Testis (tissue), 3 donors: ENCODE data around the gene ATP2A2. TPM values are rescaled to one million over a fixed set of nuclear protein-coding genes. Genes with fewer than 3 reads are reported as not detected.
"Not testable (repeated sequence)": the region's sequence is repeated elsewhere in the genome, so short reads cannot be mapped to it uniquely, and the experiment has no call there.

Source experiments
- DNase-seq: peaks from one replicate; pipeline ENCODE4 v3.0.0-alpha.2; 2019
- H3K27ac ChIP-seq, 2 donors: fragments of 200-600 bp; sonication (generic); one replicate each; pipeline ENCODE4 v1.5.1; 2019
- H3K27me3 ChIP-seq: fragments of 200-600 bp; sonication (generic); one replicate; pipeline ENCODE4 v1.5.1; 2019
- H3K36me3 ChIP-seq: fragments of 200-600 bp; sonication (generic); one replicate; pipeline ENCODE4 v1.5.1; 2017; ENCODE audit warnings: low read depth; ENCODE audit errors: missing control alignments
- H3K4me1 ChIP-seq: fragments of 200-600 bp; sonication (generic); one replicate; pipeline ENCODE4 v1.5.1; 2019
- H3K4me3 ChIP-seq, 2 donors: fragments of 200-600 bp; sonication (generic); one replicate each; pipeline ENCODE4 v1.5.1; 2017 to 2019
- H3K9me3 ChIP-seq: fragments of 200-600 bp; sonication (generic); one replicate; pipeline ENCODE4 v1.5.1; 2017
- CTCF ChIP-seq, 3 experiments: fragments of 450-650 bp in 2 of 3; fragments of 200-600 bp in 1 of 3; sonication (generic) in 1 of 3; IDR thresholded peaks; one replicate each; pipeline ENCODE4 v1.5.1; 2016 to 2019; ENCODE audit warnings: antibody characterized with exemption in 3 of 3, mild to moderate bottlenecking in 2 of 3, moderate library complexity in 1 of 3
- POLR2A ChIP-seq: fragments of 450-650 bp; IDR thresholded peaks from one replicate; pipeline ENCODE4 v1.6.1; 2017; ENCODE audit warnings: antibody characterized with exemption, mild to moderate bottlenecking, moderate library complexity
- WGBS, 2 donors: methylation state at CpG; one replicate each; pipeline ENCODE4 v1.1.5; 2018; 5-methylcytosine and 5-hydroxymethylcytosine counted together
- intact Hi-C: fragments of 100-400 bp; cut with DNase I; formaldehyde crosslinking; loops from one replicate; pipeline ENCODE4 v1.15.1; 2023; ENCODE audit warnings: low total_unique reads
- polyA plus RNA-seq: library from polyadenylated mRNA; stranded (reverse); fragments of 350-450 nt; fragmentation: Illumina TruSeq; extraction: RNeasy Lipid Tissue Mini Kit (QIAGEN cat#74804); gene quantifications from one replicate; pipeline ENCODE4 v1.2.3, GENCODE V29; 2014; ENCODE audit warnings: low read depth, low replicate concordance; ENCODE audit not compliant: insufficient read depth
- total RNA-seq, 2 donors: library from RNA; depleted of rRNA; stranded (reverse); fragments of >200 nt; gene quantifications; one replicate each; pipeline ENCODE4 v1.2.3, GENCODE V29; 2016

Gene ATP2A2
- total and polyA plus RNA-seq, 3 donors from 2014 or later, result 205 to 291 (median 226) TPM

- peak in 2 of 3 experiments; percentile 17 to 25 for TF ChIP-seq CTCF (IDR thresholded peaks at IDR 0.05)
- DNase-seq, H3K36me3 ChIP-seq, H3K4me1 ChIP-seq, H3K4me3 ChIP-seq, intact Hi-C loops, H3K27me3 ChIP-seq, H3K9me3 ChIP-seq, H3K27ac ChIP-seq: not testable (repeated sequence)
- 89 to 92% methylated on average over 8 of the region's 8 CpGs for WGBS, 2 donors
Observed at GRCh38 chr12:110358384-110359097, 77.5 kb downstream of the ATP2A2 start.

- Histone ChIP-seq H3K27ac (no peak overlapping the region), H3K4me3 (no peak overlapping the region), H3K4me1 (no peaks in the 10 kb centered on the region), H3K36me3 (no peaks in the 10 kb centered on the region), H3K27me3 (no peaks in the 10 kb centered on the region), H3K9me3 (no peaks in the 10 kb centered on the region)
- TF ChIP-seq CTCF (IDR thresholded peaks at IDR 0.05) (no peak), POLR2A (no peak)
- no peak for DNase-seq
- WGBS, 2 donors, result 93% methylated on average over 1 of the region's 1 CpG
- intact Hi-C loops, result no loop called here
Observed at GRCh38 chr12:110361216-110361615, 80.2 kb downstream of the ATP2A2 start.

GRCh38 chr12:110365489-110366320, 84.7 kb downstream of the ATP2A2 start:
- intact Hi-C loops, result no loop called here
- no peaks in the 10 kb centered on the region for H3K27me3 ChIP-seq
- no peaks in the 10 kb centered on the region for H3K36me3 ChIP-seq
- no peaks in the 10 kb centered on the region for H3K9me3 ChIP-seq
- H3K27ac ChIP-seq, result peak overlapping the region in 1 of 2 donors; percentile 54
- H3K4me1 ChIP-seq, result peaks cover 9% of the 10 kb centered on the region
- TF ChIP-seq CTCF (IDR thresholded peaks at IDR 0.05) (no peak), POLR2A (no peak)
- DNase-seq, result no peak
- WGBS, 2 donors, result 61 to 75% methylated on average over 4 to 7 of the region's 7 CpGs
- no peak overlapping the region for H3K4me3 ChIP-seq

- no peaks in the 10 kb centered on the region for H3K9me3 ChIP-seq
- TF ChIP-seq POLR2A, result no peak
- no peak for TF ChIP-seq CTCF (IDR thresholded peaks at IDR 0.05)
- no peak for DNase-seq
- intact Hi-C loops, result no loop called here
- no peak overlapping the region for H3K4me3 ChIP-seq
- WGBS, 2 donors, result 66% methylated on average over 11 to 13 of the region's 13 CpGs
- no peaks in the 10 kb centered on the region for H3K27me3 ChIP-seq
- H3K36me3 ChIP-seq, result no peaks in the 10 kb centered on the region
- H3K4me1 ChIP-seq, result peaks cover 9% of the 10 kb centered on the region
- peak overlapping the region; percentile 57 to 74 for H3K27ac ChIP-seq
Observed at GRCh38 chr12:110366321-110367142, 85.5 kb downstream of the ATP2A2 start.
